Endothelial cell of umbilical vein (primary cell): Measurements from ENCODE around the gene ARPC1A. TPM values are rescaled to one million over a fixed set of nuclear protein-coding genes. Genes with fewer than 3 reads are reported as not detected.

Experiments
- BruUV-seq: library from RNA; stranded (reverse); fragments of 400-500 nt; replicated peaks from 2 replicates; lab custom pipeline; 2021; lab: Mats Ljungman, UMichigan
- CTCF ChIA-PET: fragments of 300-600, 350-600 bp; sonication (Branson Sonifier 250); formaldehyde crosslinking; loops from one replicate; lab custom pipeline; 2021; ENCODE audit warnings: antibody characterized with exemption, inconsistent platforms; lab: Charles Lee
- POLR2A ChIA-PET: fragments of 300-600, 350-600 bp; sonication (Branson Sonifier 250); formaldehyde crosslinking; loops from one replicate; lab custom pipeline; 2021; ENCODE audit warnings: antibody characterized with exemption, inconsistent platforms; lab: Charles Lee
- DNase-seq: peaks from one replicate; pipeline ENCODE4 v3.0.0-alpha.2; 2011; ENCODE audit warnings: low read depth, low spot score
- FAIRE-seq: peaks from 2 replicates; lab custom pipeline; 2011; peaks lifted over from hg19 to GRCh38; lab: Jason Lieb, UNC
- H2AFZ ChIP-seq: 2 replicates; pipeline ENCODE4 v1.6.0; 2012; ENCODE audit warnings: low read depth, low read length, control low read depth, inconsistent platforms
- H3K27ac ChIP-seq: 2 replicates; pipeline ENCODE4 v1.5.1; 2011; ENCODE audit warnings: low read depth, mild to moderate bottlenecking, control low read depth, low read length, moderate library complexity; ENCODE audit not compliant: insufficient read depth
- H3K27me3 ChIP-seq, 2 experiments: 2 replicates each; pipeline versions ENCODE4 v1.6.0 to v1.6.1; 2011; ENCODE audit warnings: low read length in 2 of 2, mixed read lengths in 1 of 2; ENCODE audit not compliant: control insufficient read depth in 2 of 2, insufficient read depth in 2 of 2
- H3K36me3 ChIP-seq, 2 experiments: 2 replicates in 1 of 2; 3 replicates in 1 of 2; pipeline ENCODE4 v1.5.1; 2011; ENCODE audit warnings: low read length in 2 of 2, mild to moderate bottlenecking in 1 of 2, moderate library complexity in 1 of 2; ENCODE audit not compliant: control insufficient read depth in 2 of 2, insufficient read depth in 2 of 2; ENCODE audit errors: extremely low read depth in 1 of 2
- H3K4me1 ChIP-seq: 3 replicates; pipeline ENCODE4 v1.5.1; 2011; ENCODE audit warnings: mild to moderate bottlenecking, low read length; ENCODE audit not compliant: control insufficient read depth, insufficient read depth; ENCODE audit errors: extremely low read depth
- H3K4me2 ChIP-seq: 2 replicates; pipeline ENCODE4 v1.6.1; 2011; ENCODE audit warnings: low read length, control low read depth, mixed read lengths; ENCODE audit not compliant: insufficient read depth
- H3K4me3 ChIP-seq, 3 experiments: fragments of 200-600 bp in 1 of 3; sonication (generic), shearing (Covaris generic) in 1 of 3; replicated peaks in 1 of 3; 2 replicates each; pipeline ENCODE4 v1.5.1; 2011 to 2016; ENCODE audit warnings: control low read depth in 3 of 3, low read length in 3 of 3, mild to moderate bottlenecking in 2 of 3, inconsistent platforms in 1 of 3, low read depth in 1 of 3, moderate library complexity in 1 of 3; ENCODE audit not compliant: insufficient read depth in 1 of 3
- H3K79me2 ChIP-seq: 2 replicates; pipeline ENCODE4 v1.6.0; 2012; ENCODE audit warnings: low read length, inconsistent platforms; ENCODE audit not compliant: control insufficient read depth, insufficient read depth
- H3K9ac ChIP-seq: replicated peaks from 2 replicates; pipeline ENCODE3; 2011; ENCODE audit warnings: low read length, control low read depth; ENCODE audit not compliant: insufficient read depth; ENCODE audit errors: extremely low read depth
- H3K9me1 ChIP-seq: replicated peaks from 3 replicates; pipeline ENCODE4 v1.6.0; 2011; ENCODE audit warnings: mild to moderate bottlenecking, low read length; ENCODE audit not compliant: control insufficient read depth, insufficient read depth; ENCODE audit errors: extremely low read depth
- H3K9me3 ChIP-seq: replicated peaks from 2 replicates; pipeline ENCODE4 v1.5.1; 2012; ENCODE audit warnings: low read length, inconsistent platforms; ENCODE audit not compliant: control insufficient read depth, insufficient read depth
- H4K20me1 ChIP-seq: replicated peaks from 2 replicates; pipeline ENCODE3; 2011; ENCODE audit warnings: mild to moderate bottlenecking, low read length; ENCODE audit not compliant: control insufficient read depth, insufficient read depth; ENCODE audit errors: extremely low read depth
- EZH2 ChIP-seq: IDR thresholded peaks from 2 replicates; pipeline ENCODE4 v1.6.1; 2012; ENCODE audit warnings: borderline replicate concordance, low read depth, mild to moderate bottlenecking, moderate library complexity, low read length, inconsistent platforms; ENCODE audit not compliant: severe bottlenecking
- FOS ChIP-seq: IDR thresholded peaks from 2 replicates; pipeline ENCODE4 v1.6.1; 2011; ENCODE audit warnings: mild to moderate bottlenecking, low read length, moderate library complexity, borderline replicate concordance; ENCODE audit not compliant: insufficient read depth
- GATA2 ChIP-seq: IDR thresholded peaks from 2 replicates; pipeline ENCODE4 v1.7.0; 2011; ENCODE audit warnings: low read depth, mild to moderate bottlenecking, moderate library complexity, mixed read lengths, low read length; ENCODE audit not compliant: insufficient read length, insufficient read depth
- JUN ChIP-seq: IDR thresholded peaks from 2 replicates; pipeline ENCODE4 v1.6.1; 2011; ENCODE audit warnings: borderline replicate concordance, low read depth; ENCODE audit not compliant: insufficient read length, insufficient read depth
- MAX ChIP-seq: IDR thresholded peaks from 2 replicates; pipeline ENCODE4 v1.6.1; 2011; ENCODE audit not compliant: insufficient read depth, insufficient read length
- MYC ChIP-seq: IDR thresholded peaks from one replicate; pipeline ENCODE4 v1.6.1; 2011; ENCODE audit warnings: mild to moderate bottlenecking, low read depth, low read length
- POLR2A ChIP-seq: IDR thresholded peaks from 2 replicates; pipeline ENCODE4 v1.6.1; 2012; ENCODE audit warnings: low read depth, mild to moderate bottlenecking, control low read depth, low read length
- POLR2AphosphoS5 ChIP-seq: IDR thresholded peaks from 2 replicates; pipeline ENCODE4 v1.6.1; 2012; ENCODE audit warnings: low read depth, mild to moderate bottlenecking, control low read depth, low read length, moderate library complexity; ENCODE audit not compliant: insufficient read depth
- dilution Hi-C: fragments of 300-500 bp; cut with MboI; formaldehyde crosslinking; loops from one replicate; pipeline ENCODE4 v1.15.0; 2019; ENCODE audit warnings: low sequenced_read_pairs; ENCODE audit not compliant: extremely low pct_ligation_motif_present
- intact Hi-C: fragments of 100-400 bp; cut with micrococcal nuclease; formaldehyde crosslinking; loops from one replicate; pipeline ENCODE4 v1.10.0; 2022
- polyA plus RNA-seq, 4 experiments: library from polyadenylated mRNA; depleted of rRNA in 3 of 4; stranded (reverse) in 3 of 4; unstranded in 1 of 4; fragments of >200 nt; gene quantifications; 2 replicates each; pipeline versions ENCODE4 v1.2.1 to v1.2.3, GENCODE V29; 2011 to 2012; ENCODE audit warnings: missing spikeins in 1 of 4
- total RNA-seq: library from RNA; stranded (reverse); gene quantifications from 2 replicates; pipeline ENCODE4 v1.2.3, GENCODE V29; 2021
- TF ChIP-seq, protein P1 (sequence below), 2 donors: IDR thresholded peaks; 1 replicate in 1 of 2; 2 replicates in 1 of 2; pipeline ENCODE4 v1.5.1; 2011; ENCODE audit warnings: low read length in 2 of 2, mild to moderate bottlenecking in 2 of 2, moderate library complexity in 2 of 2, control low read depth in 1 of 2, inconsistent platforms in 1 of 2, low read depth in 1 of 2; ENCODE audit not compliant: insufficient read depth in 1 of 2; ENCODE audit errors: extremely low read depth in 1 of 2

ARPC1A gene
- total and polyA plus RNA-seq, 2 donors (not counting 3 experiments of a cell fraction or from before 2014, with no cell fraction given), result 200 to 243 TPM

DNA sequence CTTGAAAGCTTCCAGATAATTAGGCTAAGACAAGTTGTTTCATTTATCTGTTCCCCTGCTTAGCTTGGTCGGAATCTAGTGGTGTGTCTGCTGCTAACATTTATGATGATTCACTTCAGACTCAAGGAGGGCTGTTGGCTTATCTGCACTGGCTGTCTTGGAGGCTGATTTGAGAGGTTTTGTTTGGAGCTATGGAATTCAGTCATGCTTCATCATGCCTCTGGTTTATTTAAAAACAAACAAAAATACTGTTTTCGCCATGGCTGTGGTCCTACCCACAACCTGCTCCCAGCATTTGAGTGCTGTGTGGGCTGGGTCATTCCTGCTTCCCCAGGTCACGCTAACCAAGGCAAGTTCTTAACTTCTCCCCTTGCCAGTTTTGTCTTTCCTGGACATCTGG, 37.1 kb downstream of the ARPC1A start:
- H3K9me1 ChIP-seq, result no peaks in the 10 kb centered on the region

GRCh38 chr7:99363286-99363685, 37.6 kb downstream of the ARPC1A start:
- Histone ChIP-seq H3K9me3 (no peaks in the 10 kb centered on the region), H3K27me3 (no peaks in the 10 kb centered on the region), H2AFZ (no peak overlapping the region), H3K9me1 (no peaks in the 10 kb centered on the region), H4K20me1 (no peaks in the 10 kb centered on the region), H3K79me2 (no peaks in the 10 kb centered on the region), H3K36me3 (peaks cover 26 to 29% of the 10 kb centered on the region in 2 experiments), H3K9ac (no peak overlapping the region), H3K4me2 (no peak overlapping the region), H3K27ac (no peak overlapping the region), H3K4me3 (no peak overlapping the region), H3K4me1 (no peaks in the 10 kb centered on the region)
- no TSS peak for BruUV-seq
- CTCF ChIA-PET, result interaction anchor here (0.6 to 3.9 kb wide), 2 partner anchors 11 to 24 kb away, joined by 3 to 26 read pairs; partner anchors contain the start of gene ARPC1B
- TF ChIP-seq MYC (no peak), EZH2 (no peak), GATA2 (no peak), MAX (no peak), JUN (no peak), FOS (no peak), POLR2A (no peak), POLR2AphosphoS5 (no peak)
- TF ChIP-seq, protein P1, sequence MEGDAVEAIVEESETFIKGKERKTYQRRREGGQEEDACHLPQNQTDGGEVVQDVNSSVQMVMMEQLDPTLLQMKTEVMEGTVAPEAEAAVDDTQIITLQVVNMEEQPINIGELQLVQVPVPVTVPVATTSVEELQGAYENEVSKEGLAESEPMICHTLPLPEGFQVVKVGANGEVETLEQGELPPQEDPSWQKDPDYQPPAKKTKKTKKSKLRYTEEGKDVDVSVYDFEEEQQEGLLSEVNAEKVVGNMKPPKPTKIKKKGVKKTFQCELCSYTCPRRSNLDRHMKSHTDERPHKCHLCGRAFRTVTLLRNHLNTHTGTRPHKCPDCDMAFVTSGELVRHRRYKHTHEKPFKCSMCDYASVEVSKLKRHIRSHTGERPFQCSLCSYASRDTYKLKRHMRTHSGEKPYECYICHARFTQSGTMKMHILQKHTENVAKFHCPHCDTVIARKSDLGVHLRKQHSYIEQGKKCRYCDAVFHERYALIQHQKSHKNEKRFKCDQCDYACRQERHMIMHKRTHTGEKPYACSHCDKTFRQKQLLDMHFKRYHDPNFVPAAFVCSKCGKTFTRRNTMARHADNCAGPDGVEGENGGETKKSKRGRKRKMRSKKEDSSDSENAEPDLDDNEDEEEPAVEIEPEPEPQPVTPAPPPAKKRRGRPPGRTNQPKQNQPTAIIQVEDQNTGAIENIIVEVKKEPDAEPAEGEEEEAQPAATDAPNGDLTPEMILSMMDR (IDR thresholded peaks at IDR 0.05; ENCODE audit: extremely low read depth in 1 of 2, insufficient read depth in 1 of 2, low read depth in 1 of 2, low read length in 2 of 2), result no peak
- DNase-seq (no peak), FAIRE-seq (no peak)
- POLR2A ChIA-PET, result no interaction called here
- dilution Hi-C loops (no loop called here), intact Hi-C loops (no loop called here)

More for the DNA sequence above, 37.1 kb downstream of the ARPC1A start:
- dilution Hi-C loops (no loop called here), intact Hi-C loops (no loop called here)
- no peaks in the 10 kb centered on the region for H3K9me3 ChIP-seq
- no peaks in the 10 kb centered on the region for H4K20me1 ChIP-seq
- POLR2A ChIA-PET, result no interaction called here
- no peaks in the 10 kb centered on the region for H3K4me1 ChIP-seq
- no peak overlapping the region for H3K4me2 ChIP-seq
- no peak overlapping the region for H3K9ac ChIP-seq
- CTCF ChIA-PET, result interaction anchor here (0.6 to 3.9 kb wide), 2 partner anchors 11 to 25 kb away, joined by 3 to 26 read pairs; partner anchors contain the start of gene ARPC1B
- no peak overlapping the region for H2AFZ ChIP-seq
- H3K36me3 ChIP-seq, result peaks cover 31 to 33% of the 10 kb centered on the region in 2 experiments
- H3K4me3 ChIP-seq, result no peak overlapping the region
- H3K27me3 ChIP-seq, result no peaks in the 10 kb centered on the region
- H3K79me2 ChIP-seq, result no peaks in the 10 kb centered on the region
- H3K27ac ChIP-seq, result no peak overlapping the region
- DNase-seq (no peak), FAIRE-seq (no peak)
- TF ChIP-seq POLR2A, result no peak
- TF ChIP-seq MYC, result no peak
- no peak for TF ChIP-seq FOS
- no peak for TF ChIP-seq POLR2AphosphoS5
- TF ChIP-seq MAX, result no peak
- TF ChIP-seq GATA2, result no peak
- no peak for TF ChIP-seq EZH2
- TF ChIP-seq JUN, result no peak
- BruUV-seq, result no TSS peak
